Renal cortex interstitium (tissue), 3 donors: ENCODE measurements around the gene KPNA4. TPM values are rescaled to one million over a fixed set of nuclear protein-coding genes. Genes with fewer than 3 reads are reported as not detected.

Source experiments
- polyA plus RNA-seq, 3 donors: library from polyadenylated mRNA; unstranded; fragments of 120-200 nt; gene quantifications; one replicate each; pipeline ENCODE4 v1.2.1, GENCODE V29; 2013; ENCODE audit not compliant: insufficient read length in 3 of 3

KPNA4 gene
- polyA plus RNA-seq, 3 donors: 57.4 to 88.8 (median 80.7) TPM

Other genes with a start within 250 kb of the KPNA4 start
- gene IFT80, start 166.3 kb downstream of the KPNA4 start, polyA plus RNA-seq: 10 to 100 TPM; 52.4 to 67.3 (median 61.8) TPM
- gene SMC4, start 165.9 kb downstream of the KPNA4 start, polyA plus RNA-seq: 100 to 1,000 TPM in 2 of 3 donors, 10 to 100 TPM in 1; 92.2 to 146 (median 101) TPM
- gene TRIM59, start 115.8 kb downstream of the KPNA4 start, polyA plus RNA-seq: 10 to 100 TPM; 18.8 to 21.6 (median 20.7) TPM
- not detected for gene ARL14, start 111.6 kb upstream of the KPNA4 start, polyA plus RNA-seq
- gene PPM1L, start 190.7 kb upstream of the KPNA4 start, polyA plus RNA-seq: 1 to 10 TPM; 6.9 to 7.8 (median 7.7) TPM